Measurements from ENCODE around the gene NIT2.
"Not testable (repeated sequence)": the region's sequence is repeated elsewhere in the genome, so short reads cannot be mapped to it uniquely, and the experiment has no call there.

DNA sequence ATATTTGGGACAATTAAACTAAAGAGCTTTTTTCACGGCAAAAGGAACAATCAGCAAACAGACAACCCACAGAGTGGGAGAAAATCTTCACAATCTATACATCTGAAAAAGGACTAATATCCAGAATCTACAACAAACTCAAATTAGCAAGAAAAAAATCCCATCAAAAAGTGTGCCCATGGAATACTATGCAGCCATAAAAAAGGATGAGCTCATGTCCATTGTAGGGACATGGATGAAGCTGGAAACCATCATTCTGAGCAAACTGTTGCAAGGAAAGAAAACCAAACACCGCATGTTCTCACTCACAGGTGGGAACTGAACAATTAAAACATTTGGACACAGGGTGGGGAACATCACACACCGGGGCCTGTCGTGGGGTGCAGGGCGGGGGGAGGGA, 7.2 kb upstream of the NIT2 start:
- TF ChIP-seq, protein P1, sequence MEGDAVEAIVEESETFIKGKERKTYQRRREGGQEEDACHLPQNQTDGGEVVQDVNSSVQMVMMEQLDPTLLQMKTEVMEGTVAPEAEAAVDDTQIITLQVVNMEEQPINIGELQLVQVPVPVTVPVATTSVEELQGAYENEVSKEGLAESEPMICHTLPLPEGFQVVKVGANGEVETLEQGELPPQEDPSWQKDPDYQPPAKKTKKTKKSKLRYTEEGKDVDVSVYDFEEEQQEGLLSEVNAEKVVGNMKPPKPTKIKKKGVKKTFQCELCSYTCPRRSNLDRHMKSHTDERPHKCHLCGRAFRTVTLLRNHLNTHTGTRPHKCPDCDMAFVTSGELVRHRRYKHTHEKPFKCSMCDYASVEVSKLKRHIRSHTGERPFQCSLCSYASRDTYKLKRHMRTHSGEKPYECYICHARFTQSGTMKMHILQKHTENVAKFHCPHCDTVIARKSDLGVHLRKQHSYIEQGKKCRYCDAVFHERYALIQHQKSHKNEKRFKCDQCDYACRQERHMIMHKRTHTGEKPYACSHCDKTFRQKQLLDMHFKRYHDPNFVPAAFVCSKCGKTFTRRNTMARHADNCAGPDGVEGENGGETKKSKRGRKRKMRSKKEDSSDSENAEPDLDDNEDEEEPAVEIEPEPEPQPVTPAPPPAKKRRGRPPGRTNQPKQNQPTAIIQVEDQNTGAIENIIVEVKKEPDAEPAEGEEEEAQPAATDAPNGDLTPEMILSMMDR (IDR thresholded peaks at IDR 0.05), result not testable (repeated sequence)
- TF ChIP-seq POLR2AphosphoS5 (IDR thresholded peaks at IDR 0.05), result not testable (repeated sequence)

All from suprapubic skin (tissue), 3 donors.